Testis (tissue), 3 donors: ENCODE results near the gene RNU6-9. TPM values are rescaled to one million over a fixed set of nuclear protein-coding genes. Genes with fewer than 3 reads are reported as not detected.
A peak's percentile ranks its signal among the peaks of the same experiment; 100 is the strongest.

Experiments
- DNase-seq: peaks from one replicate; pipeline ENCODE4 v3.0.0-alpha.2; 2019
- H3K27ac ChIP-seq, 2 donors: fragments of 200-600 bp; sonication (generic); one replicate each; pipeline ENCODE4 v1.5.1; 2019
- H3K27me3 ChIP-seq: fragments of 200-600 bp; sonication (generic); one replicate; pipeline ENCODE4 v1.5.1; 2019
- H3K36me3 ChIP-seq: fragments of 200-600 bp; sonication (generic); one replicate; pipeline ENCODE4 v1.5.1; 2017; ENCODE audit warnings: low read depth; ENCODE audit errors: missing control alignments
- H3K4me1 ChIP-seq: fragments of 200-600 bp; sonication (generic); one replicate; pipeline ENCODE4 v1.5.1; 2019
- H3K4me3 ChIP-seq, 2 donors: fragments of 200-600 bp; sonication (generic); one replicate each; pipeline ENCODE4 v1.5.1; 2017 to 2019
- H3K9me3 ChIP-seq: fragments of 200-600 bp; sonication (generic); one replicate; pipeline ENCODE4 v1.5.1; 2017
- CTCF ChIP-seq, 3 experiments: fragments of 450-650 bp in 2 of 3; fragments of 200-600 bp in 1 of 3; sonication (generic) in 1 of 3; IDR thresholded peaks; one replicate each; pipeline ENCODE4 v1.5.1; 2016 to 2019; ENCODE audit warnings: antibody characterized with exemption in 3 of 3, mild to moderate bottlenecking in 2 of 3, moderate library complexity in 1 of 3
- POLR2A ChIP-seq: fragments of 450-650 bp; IDR thresholded peaks from one replicate; pipeline ENCODE4 v1.6.1; 2017; ENCODE audit warnings: antibody characterized with exemption, mild to moderate bottlenecking, moderate library complexity
- WGBS, 2 donors: methylation state at CpG; one replicate each; pipeline ENCODE4 v1.1.5; 2018; 5-methylcytosine and 5-hydroxymethylcytosine counted together
- intact Hi-C: fragments of 100-400 bp; cut with DNase I; formaldehyde crosslinking; loops from one replicate; pipeline ENCODE4 v1.15.1; 2023; ENCODE audit warnings: low total_unique reads
- polyA plus RNA-seq: library from polyadenylated mRNA; stranded (reverse); fragments of 350-450 nt; fragmentation: Illumina TruSeq; extraction: RNeasy Lipid Tissue Mini Kit (QIAGEN cat#74804); gene quantifications from one replicate; pipeline ENCODE4 v1.2.3, GENCODE V29; 2014; ENCODE audit warnings: low read depth, low replicate concordance; ENCODE audit not compliant: insufficient read depth
- total RNA-seq, 2 donors: library from RNA; depleted of rRNA; stranded (reverse); fragments of >200 nt; gene quantifications; one replicate each; pipeline ENCODE4 v1.2.3, GENCODE V29; 2016

RNU6-9 gene
- total and polyA plus RNA-seq, 3 donors from 2014 or later: not detected

GRCh38 chr19:862581-863314 is 30.5 kb upstream of the RNU6-9 start:
- TF ChIP-seq CTCF (IDR thresholded peaks at IDR 0.05) (no peak), POLR2A (no peak)
- Histone ChIP-seq H3K36me3 (no peaks in the 10 kb centered on the region), H3K27me3 (no peaks in the 10 kb centered on the region), H3K9me3 (no peaks in the 10 kb centered on the region), H3K4me1 (peaks cover 5% of the 10 kb centered on the region), H3K4me3 (peak overlapping the region in 1 of 2 donors; percentile 5), H3K27ac (no peak overlapping the region)
- peak; percentile 79 for DNase-seq
- intact Hi-C loops: no loop called here
- WGBS, 2 donors: 18 to 19% methylated on average over 20 to 45 of the region's 48 CpGs

DNA sequence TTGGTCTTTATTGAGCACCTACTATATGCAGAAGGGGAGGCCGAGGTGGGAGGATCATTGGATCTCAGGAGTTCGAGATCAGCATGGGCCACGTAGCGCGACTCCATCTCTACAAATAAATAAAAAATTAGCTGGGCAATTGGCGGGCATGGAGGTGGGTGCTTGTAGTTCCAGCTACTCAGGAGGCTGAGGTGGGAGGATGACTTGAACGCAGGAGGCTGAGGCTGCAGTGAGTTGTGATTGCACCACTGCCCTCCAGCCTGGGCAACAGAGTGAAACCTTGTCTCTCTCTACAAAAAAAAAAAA is 30.0 kb upstream of the RNU6-9 start:
- Histone ChIP-seq H3K9me3 (no peaks in the 10 kb centered on the region), H3K36me3 (no peaks in the 10 kb centered on the region), H3K4me1 (peaks cover 9% of the 10 kb centered on the region), H3K27me3 (no peaks in the 10 kb centered on the region), H3K4me3 (no peak overlapping the region), H3K27ac (no peak overlapping the region)
- intact Hi-C loops: no loop called here
- no peak for DNase-seq
- TF ChIP-seq POLR2A (no peak), CTCF (IDR thresholded peaks at IDR 0.05) (no peak)
- 66 to 82% methylated on average over 6 to 7 of the region's 7 CpGs for WGBS, 2 donors

DNA sequence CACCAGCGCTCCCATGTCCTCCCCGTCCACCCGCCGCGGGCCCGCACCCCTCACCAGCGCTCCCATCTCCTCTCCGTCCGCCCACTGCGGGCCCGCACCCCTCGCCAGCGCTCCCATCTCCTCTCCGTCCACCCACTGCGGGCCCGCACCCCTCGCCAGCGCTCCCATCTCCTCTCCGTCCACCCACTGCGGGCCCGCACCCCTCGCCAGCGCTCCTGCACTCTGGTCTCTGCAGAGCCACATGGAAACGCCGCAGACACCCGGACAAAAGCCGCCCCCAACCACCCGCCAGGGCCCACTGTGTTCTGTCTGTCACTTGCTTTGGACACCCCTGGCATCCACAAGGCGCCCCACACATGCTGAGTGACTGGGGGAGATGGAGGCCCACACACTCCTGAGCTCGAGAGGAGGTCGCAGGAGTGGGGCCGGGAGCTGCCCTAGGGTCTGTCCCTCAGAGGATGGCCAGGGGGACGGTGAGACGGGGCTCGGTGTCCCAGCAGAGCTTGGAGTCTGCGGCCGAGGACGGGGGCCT is 26.4 kb upstream of the RNU6-9 start:
- intact Hi-C loops: no loop called here

DNA sequence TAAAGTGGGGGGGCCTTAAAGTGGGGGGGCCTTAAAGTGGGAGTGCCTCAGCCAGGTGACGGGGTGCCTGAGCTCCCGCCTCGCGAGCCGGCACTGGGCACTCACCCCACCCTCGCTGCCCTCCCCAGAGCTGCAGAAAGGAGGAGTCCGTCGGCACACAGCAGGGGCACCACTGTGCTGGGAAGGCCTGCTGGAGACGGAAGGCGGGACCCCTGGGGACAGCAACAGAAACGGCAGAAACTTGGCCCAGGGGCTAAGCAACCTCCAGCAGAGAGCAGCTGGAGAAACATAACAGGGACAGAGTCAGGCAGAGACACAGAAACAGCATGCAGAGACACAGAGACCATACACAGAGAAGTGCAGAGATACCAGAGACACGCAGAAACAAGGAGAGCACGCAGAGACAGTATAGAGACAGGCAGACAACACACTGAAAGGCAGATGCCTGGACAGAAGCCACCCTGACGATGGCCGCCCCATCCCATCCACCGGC is 25.9 kb upstream of the RNU6-9 start:
- Histone ChIP-seq H3K27me3 (no peaks in the 10 kb centered on the region), H3K27ac (no peak overlapping the region), H3K4me1 (peaks cover 23% of the 10 kb centered on the region), H3K9me3 (no peaks in the 10 kb centered on the region), H3K4me3 (no peak overlapping the region), H3K36me3 (no peaks in the 10 kb centered on the region)
- WGBS, 2 donors: 76 to 79% methylated on average over 16 of the region's 16 CpGs
- intact Hi-C loops: no loop called here
- DNase-seq: no peak
- no peak for TF ChIP-seq POLR2A
- TF ChIP-seq CTCF (IDR thresholded peaks at IDR 0.05): no peak

More for the DNA sequence above, 26.4 kb upstream of the RNU6-9 start:
- 84 to 90% methylated on average over 23 to 36 of the region's 38 CpGs for WGBS, 2 donors
- Histone ChIP-seq H3K36me3 (no peaks in the 10 kb centered on the region), H3K4me1 (peaks cover 23% of the 10 kb centered on the region), H3K4me3 (no peak overlapping the region), H3K27ac (no peak overlapping the region), H3K27me3 (no peaks in the 10 kb centered on the region), H3K9me3 (no peaks in the 10 kb centered on the region)
- TF ChIP-seq CTCF (IDR thresholded peaks at IDR 0.05) (no peak), POLR2A (no peak)
- no peak for DNase-seq
